PC-3 (cell line): ENCODE measurements around the gene PPP1CB. TPM values are rescaled to one million over a fixed set of nuclear protein-coding genes. Genes with fewer than 3 reads are reported as not detected.

Experiments used
- ATAC-seq: fragments of 200-7000 bp; cut with Tn5 transposase; 2 replicates; pipeline ENCODE4 v1.9.1; 2020; ENCODE audit warnings: mild to moderate bottlenecking, moderate library complexity
- BruUV-seq: library from RNA; stranded (reverse); fragments of 400-500 nt; replicated peaks from 2 replicates; lab custom pipeline; 2021; lab: Mats Ljungman, UMichigan
- CTCF ChIA-PET: fragments of 300-600 bp; sonication (Branson Sonifier 250); formaldehyde crosslinking; loops from one replicate; lab custom pipeline; 2022; ENCODE audit warnings: antibody characterized with exemption; lab: Charles Lee
- POLR2A ChIA-PET: fragments of 300-600 bp; sonication (Branson Sonifier 250); formaldehyde crosslinking; loops from one replicate; lab custom pipeline; 2022; ENCODE audit warnings: antibody characterized with exemption; ENCODE audit not compliant: unreplicated experiment; lab: Charles Lee
- DNase-seq: peaks from one replicate; pipeline ENCODE4 v3.0.0-alpha.2; 2015
- H2AFZ ChIP-seq: fragments of 300-600 bp; sonication (generic); 2 replicates; pipeline ENCODE4 v1.6.0; 2016; ENCODE audit warnings: antibody characterized with exemption, low read length
- H3F3A ChIP-seq: fragments of 300-600 bp; sonication (generic); one replicate; pipeline ENCODE4 v1.6.0; 2017; ENCODE audit warnings: antibody characterized with exemption, low read length, control low read depth, mild to moderate bottlenecking; ENCODE audit not compliant: unreplicated experiment
- H3K27ac ChIP-seq: fragments of 300-600 bp; sonication (generic); 2 replicates; pipeline ENCODE4 v1.5.1; 2016; ENCODE audit warnings: mild to moderate bottlenecking, low read length
- H3K27me3 ChIP-seq: fragments of 300-600 bp; sonication (generic); 2 replicates; pipeline ENCODE4 v1.6.1; 2016; ENCODE audit warnings: low read length, mixed read lengths
- H3K36me3 ChIP-seq: fragments of 300-600 bp; sonication (generic); 2 replicates; pipeline ENCODE4 v1.6.1; 2016; ENCODE audit warnings: low read depth, mixed run types, low read length, mixed read lengths
- H3K4me1 ChIP-seq: fragments of 300-600 bp; sonication (generic); 2 replicates; pipeline ENCODE4 v1.5.1; 2016; ENCODE audit warnings: low read length; ENCODE audit not compliant: insufficient read depth
- H3K4me2 ChIP-seq: fragments of 300-600 bp; sonication (generic); 2 replicates; pipeline ENCODE4 v1.6.0; 2016; ENCODE audit warnings: low read length
- H3K4me3 ChIP-seq: fragments of 300-600 bp; sonication (generic); 2 replicates; pipeline ENCODE4 v1.5.1; 2016; ENCODE audit warnings: mild to moderate bottlenecking, low read length, mixed read lengths
- H3K79me2 ChIP-seq: fragments of 300-600 bp; sonication (generic); 2 replicates; pipeline ENCODE4 v1.6.1; 2017; ENCODE audit warnings: low read length, mixed read lengths
- H3K9ac ChIP-seq: fragments of 300-600 bp; sonication (generic); 2 replicates; pipeline ENCODE4 v1.6.0; 2016; ENCODE audit warnings: mild to moderate bottlenecking, low read length
- H3K9me2 ChIP-seq: fragments of 300-600 bp; sonication (generic); replicated peaks from 2 replicates; pipeline ENCODE4 v1.6.1; 2016; ENCODE audit warnings: mixed run types, low read length, mixed read lengths
- H3K9me3 ChIP-seq: fragments of 300-600 bp; sonication (generic); 2 replicates; pipeline ENCODE4 v1.6.1; 2016; ENCODE audit warnings: low read length, mixed read lengths
- H4K20me1 ChIP-seq: fragments of 300-600 bp; sonication (generic); 2 replicates; pipeline ENCODE4 v1.6.1; 2016; ENCODE audit warnings: low read length, mixed read lengths
- EZH2 ChIP-seq: fragments of 300-600 bp; sonication (generic); IDR thresholded peaks from one replicate; pipeline ENCODE4 v1.6.1; 2017; ENCODE audit warnings: antibody characterized with exemption, mild to moderate bottlenecking, low read length; ENCODE audit not compliant: unreplicated experiment
- EZH2phosphoT487 ChIP-seq: fragments of 300-600 bp; sonication (generic); IDR thresholded peaks from 2 replicates; pipeline ENCODE4 v1.6.1; 2018; ENCODE audit warnings: mild to moderate bottlenecking, antibody characterized with exemption, low read length, borderline replicate concordance
- intact Hi-C: fragments of 100-400 bp; cut with micrococcal nuclease; formaldehyde crosslinking; loops from 2 replicates; pipeline ENCODE4 v1.9.0; 2023
- total RNA-seq: library from RNA; depleted of rRNA; stranded (reverse); fragments of >200 nt; gene quantifications from 2 replicates; pipeline ENCODE4 v1.2.3, GENCODE V29; 2014
- TF ChIP-seq, protein P1 (sequence below): fragments of 300-600 bp; sonication (generic); conservative IDR thresholded peaks from 2 replicates; pipeline ENCODE4 v1.5.1; 2017; ENCODE audit warnings: antibody characterized with exemption, low read depth, mild to moderate bottlenecking, low read length

The PPP1CB gene
- total RNA-seq, 1 experiment from 2014 or later: 84.2 TPM

DNA sequence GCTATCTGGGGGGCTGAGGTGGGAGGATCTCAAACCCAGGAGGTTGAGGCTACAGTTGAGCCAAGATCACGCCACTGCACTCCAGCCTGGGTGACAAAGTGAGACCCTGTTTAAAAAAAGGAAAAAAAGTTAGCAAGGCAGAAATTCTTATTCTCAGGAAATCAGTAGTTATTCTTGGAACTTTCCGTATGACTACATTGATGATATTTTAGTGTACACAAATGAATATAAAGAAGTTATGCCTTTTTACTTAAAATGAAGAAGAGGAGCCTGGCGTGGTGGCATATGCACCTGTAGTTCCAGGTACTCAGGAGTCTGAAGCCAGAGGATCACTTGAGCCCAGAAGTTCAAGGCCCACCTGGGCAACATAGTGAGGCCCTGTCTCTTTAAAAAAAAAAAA lies 66.4 kb downstream of the PPP1CB start:
- no TSS peak for BruUV-seq
- ChIA-PET CTCF (no interaction called here), POLR2A (no interaction called here)
- H3K4me2 ChIP-seq: no peak overlapping the region
- TF ChIP-seq EZH2 (no peak), EZH2phosphoT487 (no peak)
- TF ChIP-seq, protein P1, sequence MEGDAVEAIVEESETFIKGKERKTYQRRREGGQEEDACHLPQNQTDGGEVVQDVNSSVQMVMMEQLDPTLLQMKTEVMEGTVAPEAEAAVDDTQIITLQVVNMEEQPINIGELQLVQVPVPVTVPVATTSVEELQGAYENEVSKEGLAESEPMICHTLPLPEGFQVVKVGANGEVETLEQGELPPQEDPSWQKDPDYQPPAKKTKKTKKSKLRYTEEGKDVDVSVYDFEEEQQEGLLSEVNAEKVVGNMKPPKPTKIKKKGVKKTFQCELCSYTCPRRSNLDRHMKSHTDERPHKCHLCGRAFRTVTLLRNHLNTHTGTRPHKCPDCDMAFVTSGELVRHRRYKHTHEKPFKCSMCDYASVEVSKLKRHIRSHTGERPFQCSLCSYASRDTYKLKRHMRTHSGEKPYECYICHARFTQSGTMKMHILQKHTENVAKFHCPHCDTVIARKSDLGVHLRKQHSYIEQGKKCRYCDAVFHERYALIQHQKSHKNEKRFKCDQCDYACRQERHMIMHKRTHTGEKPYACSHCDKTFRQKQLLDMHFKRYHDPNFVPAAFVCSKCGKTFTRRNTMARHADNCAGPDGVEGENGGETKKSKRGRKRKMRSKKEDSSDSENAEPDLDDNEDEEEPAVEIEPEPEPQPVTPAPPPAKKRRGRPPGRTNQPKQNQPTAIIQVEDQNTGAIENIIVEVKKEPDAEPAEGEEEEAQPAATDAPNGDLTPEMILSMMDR: no peak
- no peak overlapping the region for H3K4me3 ChIP-seq
- no peaks in the 10 kb centered on the region for H3K9me3 ChIP-seq
- no peaks in the 10 kb centered on the region for H4K20me1 ChIP-seq
- no peak for DNase-seq
- no peak overlapping the region for H2AFZ ChIP-seq
- intact Hi-C loops: no loop called here
- H3K27me3 ChIP-seq: no peaks in the 10 kb centered on the region
- no peaks in the 10 kb centered on the region for H3K4me1 ChIP-seq
- no peaks in the 10 kb centered on the region for H3K9me2 ChIP-seq
- H3K9ac ChIP-seq: no peak overlapping the region
- no peaks in the 10 kb centered on the region for H3K36me3 ChIP-seq
- no peaks in the 10 kb centered on the region for H3K79me2 ChIP-seq
- H3K27ac ChIP-seq: no peak overlapping the region
- ATAC-seq: no peak
- no peaks in the 10 kb centered on the region for H3F3A ChIP-seq

DNA sequence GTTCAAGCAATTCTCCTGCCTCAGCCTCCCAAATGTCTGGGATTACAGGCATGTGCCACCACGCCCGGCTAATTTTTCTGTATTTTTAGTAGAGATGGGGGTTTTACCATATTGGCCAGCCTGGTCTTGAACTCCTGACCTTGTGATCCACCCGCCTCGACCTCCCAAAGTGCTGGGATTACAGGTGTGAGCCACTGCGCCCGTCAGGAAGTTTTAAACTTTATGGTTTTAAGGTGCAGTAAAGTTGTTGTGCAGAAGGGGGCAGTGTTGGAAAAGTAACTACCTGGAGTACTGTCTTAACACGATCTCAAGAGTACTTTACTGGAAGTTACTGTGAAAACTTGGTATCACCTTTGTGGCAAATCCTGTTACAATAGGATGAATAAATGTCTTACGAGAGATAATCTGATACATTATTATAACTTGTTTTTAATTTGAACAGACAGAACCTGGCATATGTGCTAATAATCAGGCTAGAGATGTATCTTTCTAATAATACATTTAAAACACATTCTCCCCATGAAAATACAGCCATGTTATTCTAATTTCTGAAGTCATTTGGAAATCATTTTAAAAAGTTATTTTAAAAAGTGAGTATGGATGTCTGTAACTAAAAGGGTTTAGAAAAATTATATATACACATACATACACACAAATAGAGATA lies 69.8 kb downstream of the PPP1CB start:
- Histone ChIP-seq H3K27me3 (no peaks in the 10 kb centered on the region), H3K27ac (no peak overlapping the region), H4K20me1 (no peaks in the 10 kb centered on the region), H3K36me3 (no peaks in the 10 kb centered on the region), H3K4me3 (no peak overlapping the region), H3K4me1 (no peaks in the 10 kb centered on the region), H3K79me2 (no peaks in the 10 kb centered on the region), H3K9me3 (no peaks in the 10 kb centered on the region), H3K9me2 (no peaks in the 10 kb centered on the region), H3K4me2 (no peak overlapping the region), H2AFZ (no peak overlapping the region), H3K9ac (no peak overlapping the region), H3F3A (no peaks in the 10 kb centered on the region)
- intact Hi-C loops: loop anchor here (1.0 to 2.0 kb wide), 3 partner anchors 33 to 131 kb away; no protein-coding TSS in a partner anchor
- no TSS peak for BruUV-seq
- peak; percentile 80 for DNase-seq
- peak; percentile 77 for ATAC-seq
- ChIA-PET POLR2A (no interaction called here), CTCF (no interaction called here)
- TF ChIP-seq EZH2phosphoT487: no peak
- TF ChIP-seq, protein P1: peak; percentile 69

DNA sequence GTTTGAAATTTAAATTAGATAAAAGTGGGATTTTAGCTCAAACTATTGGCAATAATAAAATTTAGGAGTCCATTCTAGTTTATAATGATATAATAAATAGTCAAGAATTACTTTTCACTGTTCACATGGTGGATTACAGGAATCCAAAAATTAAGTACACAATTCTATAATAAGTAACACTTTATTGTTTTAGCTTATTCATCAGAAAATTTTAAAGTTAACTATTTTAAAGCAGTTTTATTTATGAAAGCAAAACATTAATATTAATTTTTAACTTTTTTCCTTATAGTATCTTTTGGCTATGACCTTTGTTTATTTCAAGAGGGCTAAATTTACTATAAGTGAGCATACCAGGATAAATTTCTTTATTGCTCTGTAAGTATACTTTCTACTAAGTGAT lies 70.4 kb downstream of the PPP1CB start:
- CTCF ChIA-PET: no interaction called here
- H3K9me3 ChIP-seq: no peaks in the 10 kb centered on the region

More for the DNA sequence above, 70.4 kb downstream of the PPP1CB start:
- no peak overlapping the region for H3K27ac ChIP-seq
- POLR2A ChIA-PET: no interaction called here
- ATAC-seq (no peak), DNase-seq (no peak)
- H3F3A ChIP-seq: no peaks in the 10 kb centered on the region
- H3K36me3 ChIP-seq: no peaks in the 10 kb centered on the region
- no peaks in the 10 kb centered on the region for H3K4me1 ChIP-seq
- TF ChIP-seq EZH2phosphoT487 (no peak), EZH2 (no peak)
- TF ChIP-seq, protein P1: no peak
- H4K20me1 ChIP-seq: no peaks in the 10 kb centered on the region
- BruUV-seq: no TSS peak
- H2AFZ ChIP-seq: no peak overlapping the region
- no peak overlapping the region for H3K4me3 ChIP-seq
- no peak overlapping the region for H3K4me2 ChIP-seq
- intact Hi-C loops: no loop called here
- H3K9me2 ChIP-seq: no peaks in the 10 kb centered on the region
- no peaks in the 10 kb centered on the region for H3K27me3 ChIP-seq
- H3K9ac ChIP-seq: no peak overlapping the region
- no peaks in the 10 kb centered on the region for H3K79me2 ChIP-seq
